NCI-H1436 treated with DMSO at 0.1 percent for 48 hours (cell line): Measurements from ENCODE around the gene MAP4K1.
A peak's percentile ranks its signal among the peaks of the same experiment; 100 is the strongest.

Experiments
- DNase-seq: peaks from one replicate; lab custom pipeline; 2025; lab: John Stamatoyannopoulos, UW

The MAP4K1 gene

GRCh38 chr19:38617764-38618589 is at the start of gene MAP4K1:
Gene MAP4K1 (minus strand): TSS chr19:38617953. CDS start chr19:38617895, 58 bp downstream.
- peak; percentile 70 for DNase-seq

GRCh38 chr19:38666663-38667511 is 49.1 kb upstream of the MAP4K1 start:
- DNase-seq = no peak

- DNase-seq = no peak
Observed at GRCh38 chr19:38665950-38666662, 48.4 kb upstream of the MAP4K1 start.

GRCh38 chr19:38665219-38665931 is 47.6 kb upstream of the MAP4K1 start:
- no peak for DNase-seq

- no peak for DNase-seq
Observed at GRCh38 chr19:38664503-38665211, 46.9 kb upstream of the MAP4K1 start.

GRCh38 chr19:38663957-38664502 is 46.3 kb upstream of the MAP4K1 start:
- no peak for DNase-seq

- no peak for DNase-seq
Observed at GRCh38 chr19:38663156-38663651, 45.5 kb upstream of the MAP4K1 start.

- DNase-seq = no peak
Observed at GRCh38 chr19:38662537-38663155, 44.9 kb upstream of the MAP4K1 start.

- no peak for DNase-seq
Observed at GRCh38 chr19:38661996-38662395, 44.2 kb upstream of the MAP4K1 start.

GRCh38 chr19:38661136-38661535 is 43.4 kb upstream of the MAP4K1 start:
- DNase-seq = no peak

- DNase-seq = no peak
Observed at GRCh38 chr19:38660724-38661123, 43.0 kb upstream of the MAP4K1 start.

GRCh38 chr19:38658462-38659306 is 40.9 kb upstream of the MAP4K1 start:
- no peak for DNase-seq

GRCh38 chr19:38657633-38658222 is 40.0 kb upstream of the MAP4K1 start:
- DNase-seq = no peak

GRCh38 chr19:38656171-38656981 is 38.6 kb upstream of the MAP4K1 start:
- no peak for DNase-seq

- DNase-seq = no peak
Observed at GRCh38 chr19:38655148-38655824, 37.5 kb upstream of the MAP4K1 start.

GRCh38 chr19:38654628-38655055 is 36.9 kb upstream of the MAP4K1 start:
- no peak for DNase-seq

- DNase-seq = no peak
Observed at GRCh38 chr19:38653028-38653571, 35.3 kb upstream of the MAP4K1 start.
